HCT116 (cell line): Measurements from ENCODE around the gene ZNF605.
A peak's percentile ranks its signal among the peaks of the same experiment; 100 is the strongest.
"Not testable (repeated sequence)": the region's sequence is repeated elsewhere in the genome, so short reads cannot be mapped to it uniquely, and the experiment has no call there.

Source experiments
- CBX3 ChIP-seq: IDR thresholded peaks from 2 replicates; pipeline ENCODE4 v1.6.1; 2012; ENCODE audit warnings: low read depth
- CTCF ChIP-seq, 3 experiments: fragments of 200-600 bp in 1 of 3; sonication (generic) in 1 of 3; IDR thresholded peaks in 2 of 3; conservative IDR thresholded peaks in 1 of 3; 2 replicates each; pipeline ENCODE4 v1.5.1; 2012 to 2017; ENCODE audit warnings: low read depth in 2 of 3, low read length in 2 of 3, antibody characterized with exemption in 1 of 3, borderline replicate concordance in 1 of 3, control low read depth in 1 of 3, mild to moderate bottlenecking in 1 of 3, mixed read lengths in 1 of 3, mixed run types in 1 of 3, moderate library complexity in 1 of 3; ENCODE audit not compliant: insufficient read depth in 1 of 3

- peak in 2 of 3 experiments; percentile 22 to 29; a peak in 4 of 6 replicates for TF ChIP-seq CTCF (IDR thresholded peaks at IDR 0.05 in 2 of 3, conservative IDR thresholded peaks at IDR 0.05 in 1 of 3; ENCODE audit: borderline replicate concordance in 1 of 3, insufficient read depth in 1 of 3, low read depth in 2 of 3, low read length in 2 of 3)
- TF ChIP-seq CBX3: not testable (repeated sequence)
Observed at GRCh38 chr12:132976870-132977269, 20.8 kb upstream of the ZNF605 start.
